HTERT RPE-1 (cell line): ENCODE results near the gene DHRS13.
"Not testable (repeated sequence)": the region's sequence is repeated elsewhere in the genome, so short reads cannot be mapped to it uniquely, and the experiment has no call there.

Source experiments
- in situ Hi-C: fragments of 300-500 bp; cut with MboI; formaldehyde crosslinking; loops from 4 replicates; pipeline ENCODE4 v1.14.3; 2020; ENCODE audit warnings: low sequenced_read_pairs

Gene DHRS13

DNA sequence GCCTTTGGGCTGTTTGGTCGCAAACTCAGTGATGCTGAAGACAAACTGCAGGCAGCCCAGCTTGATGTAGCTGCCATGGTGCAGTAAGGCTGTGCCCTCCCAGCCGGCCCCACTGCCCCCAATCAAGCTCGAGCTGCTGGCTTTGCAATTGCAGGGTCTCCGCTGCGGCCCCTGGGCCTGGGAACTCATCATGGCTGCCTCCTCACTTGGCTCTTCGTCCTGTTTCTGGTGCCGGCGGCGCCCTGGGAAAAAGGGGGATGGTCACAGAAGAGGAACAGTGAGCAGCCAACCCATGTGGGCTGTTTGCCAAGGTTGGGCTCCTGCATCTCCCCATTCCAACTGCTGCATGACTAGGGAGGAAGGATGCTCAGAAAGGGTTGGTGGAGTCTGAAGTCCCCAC, 3.4 kb upstream of the DHRS13 start:
- in situ Hi-C loops = no loop called here

DNA sequence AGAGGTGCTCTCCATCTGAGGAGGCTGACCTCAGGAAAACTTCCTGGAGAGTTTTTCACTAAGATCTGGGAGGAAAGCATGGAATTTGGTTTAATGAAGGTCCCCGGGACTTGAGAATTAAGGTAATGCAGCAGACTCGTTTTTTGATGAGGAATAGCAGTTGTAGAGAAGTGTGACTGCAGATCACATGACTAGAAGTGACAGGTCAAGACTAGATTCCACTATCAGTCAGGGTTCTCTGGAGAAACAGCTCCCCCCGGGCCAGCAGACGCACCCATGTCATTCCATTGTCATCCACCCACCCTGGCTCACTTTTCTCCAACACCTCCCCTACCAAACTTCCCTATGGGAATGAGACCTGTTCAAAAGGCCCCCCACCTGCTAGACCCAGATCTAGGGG, 1.9 kb upstream of the DHRS13 start:
- in situ Hi-C loops = no loop called here

DNA sequence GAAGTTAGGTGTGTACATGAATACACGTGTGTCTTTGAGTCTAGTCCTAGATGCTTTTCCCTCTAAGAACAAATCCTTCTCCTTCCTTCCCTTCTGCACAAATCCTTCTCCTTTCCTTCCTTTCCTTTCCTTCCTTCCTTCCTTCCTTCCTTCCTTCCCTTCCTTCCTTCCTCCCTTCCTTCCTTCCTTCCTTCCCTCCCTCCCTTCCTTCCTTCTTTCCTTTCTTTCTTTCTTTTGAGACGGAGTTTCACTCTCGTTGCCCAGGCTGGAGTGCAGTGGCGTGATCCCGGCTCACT, 615 bp upstream of the DHRS13 start:
- in situ Hi-C loops = not testable (repeated sequence)

DNA sequence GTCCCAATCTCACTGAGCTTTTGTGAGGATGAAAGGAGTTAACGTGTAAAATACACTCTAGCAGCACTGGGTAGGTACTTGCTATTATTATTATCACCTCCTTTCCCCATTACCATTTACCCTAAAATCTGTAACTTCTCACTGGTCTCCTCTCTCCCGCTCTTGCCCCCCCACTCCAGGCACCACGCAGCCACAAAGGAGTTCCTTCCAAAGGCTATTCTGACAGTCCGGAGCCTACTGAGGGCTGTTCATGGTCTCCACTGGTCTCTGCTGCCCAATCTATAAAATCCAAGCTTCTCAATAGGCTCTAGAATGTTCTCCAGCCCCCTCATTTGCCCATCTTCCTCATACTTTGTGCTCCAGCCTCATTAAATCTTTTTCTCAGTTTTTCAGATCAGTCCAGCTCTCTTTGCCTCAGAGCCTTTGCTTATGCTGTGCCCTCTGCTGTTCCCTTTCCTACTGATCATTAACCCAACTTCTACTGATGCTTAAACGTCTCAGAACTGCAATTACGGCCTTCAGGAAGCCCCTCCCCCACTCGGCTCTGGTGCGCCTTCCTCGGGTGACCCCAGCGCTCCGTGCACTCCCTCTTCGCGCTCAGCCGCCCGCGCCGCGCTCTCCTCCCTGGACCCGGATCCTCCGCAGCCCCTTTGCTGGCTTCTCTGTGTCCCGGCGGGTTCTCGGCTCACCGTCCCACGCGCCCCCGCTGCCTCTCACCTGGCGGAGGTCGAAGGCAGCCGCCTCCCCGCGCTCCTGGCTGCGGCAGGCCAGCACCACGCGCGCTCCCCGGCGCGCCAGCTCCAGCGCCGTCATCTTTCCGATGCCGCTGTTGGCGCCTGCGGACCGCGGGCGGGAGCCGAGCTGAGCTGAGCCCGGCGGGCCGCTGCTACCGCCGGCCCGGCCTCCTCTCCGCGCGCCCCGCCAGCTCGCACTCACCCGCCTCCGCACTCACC, 737 bp downstream of the DHRS13 start:
- in situ Hi-C loops = no loop called here

DNA sequence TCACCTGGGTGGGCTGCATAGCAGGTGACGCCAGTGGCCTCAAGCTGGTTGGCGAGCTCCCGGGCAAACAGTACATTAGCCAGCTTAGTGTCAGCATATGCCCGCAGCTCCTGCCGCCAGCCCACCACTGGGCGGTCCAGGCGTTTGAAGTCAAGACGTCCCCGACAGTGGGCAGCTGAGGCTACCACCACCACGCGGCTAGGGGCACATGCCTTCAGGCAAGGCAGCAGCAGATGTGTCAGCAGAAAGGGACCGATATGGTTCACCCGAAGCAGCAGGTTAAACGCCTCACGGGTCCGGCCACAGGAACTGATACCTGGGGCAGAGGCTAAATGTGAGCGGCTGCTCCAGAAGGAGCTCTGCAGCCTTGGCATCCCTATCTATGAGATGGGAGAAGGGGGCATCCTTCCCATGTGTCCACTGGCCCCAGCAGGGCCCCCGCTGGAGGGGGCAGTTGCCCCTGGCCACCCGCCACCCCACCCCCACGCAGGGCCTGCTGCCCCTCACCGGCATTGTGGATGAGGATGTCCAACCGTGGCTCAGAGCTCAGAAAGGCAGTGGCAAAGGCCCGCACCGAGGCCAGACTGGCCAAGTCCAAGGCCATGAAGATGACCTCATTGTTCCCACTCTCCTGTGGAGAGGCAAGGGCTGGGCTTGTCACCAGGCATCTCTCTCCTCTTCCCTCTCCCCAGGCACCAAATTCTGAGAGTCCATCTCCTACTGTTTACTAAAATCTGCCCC, 1.7 kb downstream of the DHRS13 start:
- in situ Hi-C loops = no loop called here

DNA sequence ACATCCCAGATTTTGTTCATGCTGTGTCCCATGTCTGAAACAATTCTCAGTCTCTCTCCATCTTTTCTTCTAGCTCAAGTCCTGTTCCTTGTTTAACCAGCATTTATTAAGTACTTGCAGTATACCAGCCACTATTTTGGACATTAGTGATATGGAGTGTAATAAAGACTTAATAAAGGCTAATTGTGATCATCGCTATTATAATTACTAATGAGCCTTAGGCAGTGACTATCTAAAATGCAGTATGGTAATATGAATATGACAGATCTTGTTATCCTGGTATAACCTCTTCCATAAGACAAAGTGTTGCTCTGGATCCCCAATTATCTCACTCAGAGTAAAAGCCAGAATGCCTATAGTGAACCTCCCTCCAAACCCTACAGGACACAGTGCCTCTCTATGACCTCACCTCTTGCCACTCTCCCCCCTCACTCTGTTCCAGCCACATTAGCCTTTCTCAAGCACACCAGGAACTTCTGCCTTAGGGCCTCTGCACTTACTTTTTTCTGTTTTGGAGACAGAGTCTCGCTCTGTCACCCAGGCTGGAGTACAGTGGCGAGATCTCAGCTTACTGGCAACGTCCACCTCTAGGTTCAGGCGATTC, 3.6 kb downstream of the DHRS13 start:
- in situ Hi-C loops = no loop called here

DNA sequence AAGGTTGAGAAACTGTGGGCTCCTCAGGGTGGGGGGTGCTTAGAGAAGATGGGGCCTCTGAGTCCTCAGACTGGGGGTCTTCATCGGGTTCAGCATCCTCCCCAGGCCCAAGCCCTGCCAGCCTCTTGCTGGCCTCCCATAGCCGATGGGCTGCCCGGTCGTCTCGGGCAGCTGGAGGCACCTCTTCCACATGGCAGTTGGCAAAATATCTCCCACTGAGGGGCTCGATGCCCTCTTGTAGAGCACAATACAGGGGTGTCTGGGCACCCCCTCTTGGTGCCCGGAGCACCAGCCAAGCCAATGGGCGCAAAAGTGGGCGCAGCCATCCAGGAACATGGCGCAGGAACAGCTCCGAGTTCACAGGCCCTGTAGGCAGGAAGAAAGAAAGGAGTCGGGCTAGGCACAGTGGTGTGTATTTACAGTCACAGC, 4.3 kb downstream of the DHRS13 start:
- in situ Hi-C loops = no loop called here

DNA sequence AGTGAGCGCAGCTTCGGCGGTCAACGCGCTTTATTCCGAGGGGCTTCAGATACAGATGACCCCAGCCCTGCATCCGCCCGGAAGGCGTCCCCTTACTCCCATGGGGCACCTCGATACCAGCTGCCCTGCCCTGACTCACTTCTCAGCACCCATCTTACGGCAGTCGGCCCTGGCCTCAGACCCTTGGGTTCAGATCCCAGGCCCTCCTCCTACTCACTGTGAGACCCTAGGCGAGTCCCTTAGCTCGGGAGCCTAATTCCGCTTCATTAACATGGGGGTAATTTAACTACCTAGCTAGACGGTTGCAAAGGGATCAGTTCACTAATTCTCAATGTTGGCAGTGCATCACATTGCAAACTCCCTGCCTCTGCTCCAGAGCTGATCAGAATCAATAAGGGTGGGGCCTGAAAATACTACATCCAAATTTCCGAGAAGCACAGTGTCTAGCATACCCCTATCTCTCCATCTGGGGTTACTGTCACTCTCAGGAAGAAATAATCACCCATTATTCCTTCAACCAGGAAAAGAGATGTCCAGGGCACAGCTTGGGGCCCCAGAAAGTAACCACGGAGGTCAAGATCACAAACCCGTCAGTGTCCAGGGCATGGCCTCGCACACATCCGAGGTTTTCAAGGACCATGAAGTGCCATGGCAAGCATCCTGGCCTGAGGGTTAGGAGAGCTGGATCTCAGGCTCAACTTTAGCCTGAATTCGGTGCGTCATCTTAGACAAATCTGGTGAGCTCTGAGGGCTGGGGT, 4.9 kb downstream of the DHRS13 start:
- in situ Hi-C loops = no loop called here

DNA sequence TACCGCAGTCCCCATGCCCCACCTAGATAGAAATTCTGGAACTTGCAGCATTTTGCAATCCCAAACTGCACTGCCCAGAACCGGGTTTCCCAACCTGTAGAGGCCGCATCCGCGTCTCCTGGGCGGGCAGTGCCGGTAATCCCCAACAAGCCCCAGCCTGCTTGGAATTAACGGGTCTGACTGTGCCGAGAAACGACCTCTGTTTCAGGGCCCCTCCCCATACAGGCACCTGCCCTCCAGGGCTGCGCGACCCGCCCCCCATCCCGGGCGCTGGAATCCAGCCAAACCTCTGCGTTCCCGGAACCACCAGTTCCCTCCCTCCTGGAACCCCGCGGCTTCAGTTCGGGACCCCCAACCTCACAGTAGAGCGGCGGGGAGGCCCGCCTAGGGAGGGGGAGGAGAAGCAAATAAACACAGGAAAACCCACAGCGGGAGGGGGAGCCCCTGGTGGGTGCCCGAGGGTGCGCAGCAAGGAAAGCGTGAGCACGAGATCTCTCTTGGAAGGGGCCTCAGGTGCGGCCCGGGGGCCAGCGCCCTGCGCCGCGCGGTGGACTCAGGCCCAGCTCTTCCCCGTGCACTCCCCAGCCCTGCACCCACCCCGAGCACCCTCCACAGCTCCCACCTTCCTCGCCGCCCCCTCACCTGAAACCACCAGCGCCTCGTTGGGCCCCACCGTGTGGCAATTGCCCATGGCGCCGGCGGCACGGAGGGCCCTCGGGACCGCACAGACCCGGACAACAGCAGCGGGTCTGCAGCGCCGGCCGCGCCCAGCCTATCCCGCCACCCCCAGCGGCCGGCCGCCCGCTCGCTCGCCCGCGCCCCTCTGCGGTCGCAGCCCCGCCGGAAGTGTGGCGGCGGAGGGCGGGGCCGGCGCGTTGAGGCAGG, 5.8 kb downstream of the DHRS13 start, which contains the start of gene FLOT2:
Gene FLOT2, minus strand, starts transcription at position 850 of the 885 bp plus-strand sequence. Its CDS starts 159 bp downstream, at position 691.
- in situ Hi-C loops = no loop called here

DNA sequence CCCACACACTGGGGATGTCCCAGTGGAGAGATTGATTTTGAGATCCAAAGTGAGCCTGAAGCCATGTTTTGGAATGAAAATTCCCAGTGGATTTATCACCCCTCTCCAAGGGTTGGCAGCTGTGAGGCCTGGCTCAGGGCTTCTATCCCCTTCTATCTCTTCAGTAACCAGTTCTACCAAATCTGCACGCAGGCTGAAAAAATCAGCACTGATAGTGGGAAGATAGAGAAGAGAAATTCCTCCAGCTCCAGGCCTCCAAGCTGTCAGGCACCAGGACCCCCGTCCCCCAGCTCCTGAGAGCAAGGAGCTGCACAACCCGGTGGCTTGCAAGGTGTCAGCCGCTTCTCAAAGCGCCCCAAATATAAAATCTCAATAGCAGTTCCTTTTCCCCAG, 6.4 kb downstream of the DHRS13 start:
- in situ Hi-C loops = no loop called here

DNA sequence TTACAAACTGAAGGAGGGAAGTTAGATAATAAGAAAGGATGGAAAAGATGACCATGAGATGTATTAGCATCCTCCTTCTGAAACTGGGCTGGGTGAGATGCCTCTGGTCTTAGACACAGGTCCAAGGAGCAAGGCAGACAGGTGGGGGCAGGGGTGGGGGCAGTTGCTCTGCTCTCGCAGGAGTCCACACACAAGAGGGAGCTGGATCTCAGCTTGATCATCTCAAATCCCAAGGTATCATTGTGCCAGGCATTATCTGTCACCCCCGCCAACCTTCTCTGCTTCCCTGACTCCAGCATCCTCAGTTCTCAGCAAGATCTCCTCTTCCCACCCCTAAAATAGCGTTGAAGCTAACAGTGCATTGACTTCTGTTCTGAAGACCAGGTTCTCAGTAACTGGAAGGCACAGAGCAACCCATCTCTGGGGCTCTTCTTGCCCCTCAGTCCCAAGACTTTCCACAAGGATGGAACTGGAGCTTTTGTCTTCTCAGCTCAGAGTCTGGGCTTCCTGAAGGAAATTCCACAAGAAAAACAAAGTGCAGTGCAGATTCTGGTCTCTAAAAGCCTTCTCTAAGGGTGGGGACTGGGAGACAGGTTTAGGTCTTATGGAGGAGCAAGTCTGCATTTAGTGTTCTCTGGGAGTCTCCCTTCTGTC, 7.0 kb downstream of the DHRS13 start:
- in situ Hi-C loops = no loop called here

DNA sequence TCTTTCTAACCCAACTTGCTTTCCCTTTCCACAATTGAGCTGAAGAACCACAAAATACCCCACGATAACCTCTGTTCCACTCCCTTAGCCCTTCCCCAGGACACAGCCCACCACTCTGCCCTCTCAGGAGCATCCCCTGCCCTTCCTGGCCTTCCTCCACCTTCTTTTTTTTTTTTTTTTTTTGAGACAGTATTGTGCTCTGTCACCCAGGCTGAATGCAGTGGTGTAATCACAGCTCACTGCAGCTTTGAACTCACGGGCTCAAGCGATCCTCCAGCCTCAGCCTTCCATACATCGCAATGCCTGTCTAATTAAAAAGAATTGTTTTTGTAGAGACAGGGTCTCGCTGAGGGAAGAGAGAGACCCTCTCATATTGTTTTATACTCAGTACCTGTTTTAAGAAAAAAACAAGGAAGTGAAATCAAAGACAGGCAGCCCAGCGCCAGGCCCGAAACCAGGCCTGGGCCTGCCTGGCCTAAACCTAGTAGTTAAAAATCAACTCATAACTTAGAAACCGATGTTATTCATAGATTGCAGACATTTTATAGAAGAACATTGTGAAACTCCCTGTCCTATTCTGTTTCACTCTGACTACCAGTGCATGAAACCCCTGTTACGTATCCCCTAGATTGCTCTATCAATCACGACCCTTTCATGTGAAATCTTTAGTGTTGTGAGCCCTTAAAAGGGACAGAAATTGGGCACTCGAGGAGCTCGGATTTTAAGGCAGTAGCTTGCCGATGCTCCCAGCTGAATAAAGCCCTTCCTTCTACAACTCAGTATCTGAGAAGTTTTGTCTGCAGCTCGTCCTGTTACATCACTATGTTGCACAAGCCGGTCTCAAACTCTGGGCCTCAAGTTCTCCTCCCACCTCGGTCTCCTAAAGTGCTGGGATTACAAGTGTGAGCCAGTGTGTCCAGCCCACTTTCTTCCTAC, 9.4 kb downstream of the DHRS13 start:
- in situ Hi-C loops = not testable (repeated sequence)

DNA sequence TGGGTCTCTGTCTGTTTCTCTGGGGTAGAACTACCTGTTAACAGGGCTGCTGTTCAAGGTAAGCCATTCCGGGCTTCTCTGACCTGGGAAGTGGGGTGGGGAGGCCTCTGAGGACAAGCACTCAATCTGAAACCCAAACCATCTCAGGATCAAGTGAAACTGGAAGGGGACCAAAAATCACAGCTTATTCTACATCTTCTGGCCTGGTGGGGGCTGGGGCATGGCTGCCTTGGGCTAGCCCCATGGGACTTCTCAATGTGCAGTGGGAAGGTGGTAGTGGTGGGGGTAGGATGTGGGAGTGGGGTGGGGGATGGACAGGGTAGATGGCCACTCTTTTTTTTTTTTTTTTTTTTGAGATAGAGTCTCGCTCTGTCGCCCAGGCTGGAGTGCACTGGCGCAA, 10.9 kb downstream of the DHRS13 start:
- in situ Hi-C loops = no loop called here

DNA sequence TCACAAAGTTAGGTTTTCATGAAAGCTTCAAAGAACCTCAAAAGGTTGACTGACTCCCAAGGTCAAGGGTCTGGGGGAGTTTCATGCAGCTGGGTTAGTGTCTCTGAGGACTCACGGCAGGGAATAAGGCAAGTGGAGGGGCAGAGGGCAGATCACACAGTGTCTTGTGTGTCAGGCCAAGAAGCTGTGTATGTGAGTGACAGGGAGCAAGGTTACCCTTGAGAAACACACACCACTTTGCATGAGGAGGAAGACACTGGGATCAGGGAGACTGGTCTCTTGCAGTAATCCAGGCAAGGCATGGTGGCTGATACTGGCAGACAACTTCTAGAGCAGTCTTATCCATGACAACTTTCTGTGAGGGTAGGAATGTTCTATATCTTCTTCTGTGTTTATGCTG, 11.7 kb downstream of the DHRS13 start:
- in situ Hi-C loops = no loop called here

DNA sequence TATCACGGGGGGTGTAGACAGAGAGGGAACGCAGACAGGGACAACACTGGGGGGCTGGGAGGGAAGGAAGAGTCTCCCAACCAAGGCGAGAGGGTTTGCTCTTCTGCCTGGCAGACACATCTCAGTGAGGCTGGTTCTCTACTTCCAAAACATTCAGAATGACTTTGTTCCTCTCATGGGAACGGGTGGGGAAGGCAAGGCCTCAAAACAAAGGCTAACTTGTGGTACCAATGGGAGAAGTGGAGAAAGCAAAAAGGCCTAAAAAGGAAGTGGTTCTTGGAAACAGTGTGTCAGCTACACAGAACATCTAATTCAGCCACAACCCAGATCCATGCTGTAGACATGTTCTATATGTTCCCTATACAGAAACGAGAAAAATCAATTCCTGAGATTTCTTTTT, 12.9 kb downstream of the DHRS13 start:
- in situ Hi-C loops = no loop called here

DNA sequence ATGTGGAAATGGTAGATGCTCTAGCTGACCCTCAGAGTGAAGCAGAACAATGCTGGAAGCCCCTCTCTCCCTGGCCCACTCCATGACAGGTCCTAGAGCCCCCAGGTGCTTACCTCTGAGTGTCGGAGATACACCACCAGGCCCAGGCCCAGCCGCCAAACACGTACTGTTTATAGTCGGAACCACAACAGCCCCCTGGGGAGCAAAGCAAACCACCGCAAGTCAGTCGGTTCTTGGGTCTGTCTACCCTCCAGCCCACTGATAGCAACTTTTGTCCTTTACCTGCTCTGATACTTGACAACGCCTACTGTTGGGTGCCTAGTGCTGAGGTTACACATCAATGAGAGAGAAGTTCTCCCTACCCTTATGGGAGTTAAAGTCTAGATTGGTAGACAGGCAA, 14.0 kb downstream of the DHRS13 start:
- in situ Hi-C loops = no loop called here

DNA sequence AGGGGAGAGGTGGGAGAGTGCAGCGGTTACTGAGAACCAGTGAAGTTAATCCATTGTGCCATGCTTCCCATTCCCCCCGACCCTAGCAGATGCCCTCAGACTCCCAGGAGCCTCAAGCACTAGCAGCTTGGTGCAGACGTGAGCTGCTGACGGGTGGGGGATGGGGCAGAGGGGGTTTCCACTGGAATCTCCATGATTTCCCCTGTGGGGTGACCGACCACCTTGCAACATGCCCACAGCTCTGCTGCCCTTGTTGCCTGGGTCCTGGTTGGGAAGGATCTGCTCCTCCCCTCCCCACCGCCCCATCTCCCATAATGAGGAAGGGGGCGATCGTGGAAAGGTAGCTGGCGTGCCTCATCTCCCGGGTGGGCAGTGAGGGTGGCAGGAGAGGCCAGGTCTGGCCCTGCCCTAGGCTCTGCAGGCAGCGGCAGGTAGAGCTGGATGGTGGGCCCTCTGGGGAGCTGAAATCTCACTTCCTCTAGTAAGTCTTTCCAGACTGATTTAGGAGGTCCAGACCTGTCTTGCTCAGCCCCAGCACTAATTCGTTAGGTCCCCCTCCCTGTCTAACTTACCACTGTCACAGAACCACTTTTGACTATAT, 14.9 kb downstream of the DHRS13 start:
- in situ Hi-C loops = no loop called here

DNA sequence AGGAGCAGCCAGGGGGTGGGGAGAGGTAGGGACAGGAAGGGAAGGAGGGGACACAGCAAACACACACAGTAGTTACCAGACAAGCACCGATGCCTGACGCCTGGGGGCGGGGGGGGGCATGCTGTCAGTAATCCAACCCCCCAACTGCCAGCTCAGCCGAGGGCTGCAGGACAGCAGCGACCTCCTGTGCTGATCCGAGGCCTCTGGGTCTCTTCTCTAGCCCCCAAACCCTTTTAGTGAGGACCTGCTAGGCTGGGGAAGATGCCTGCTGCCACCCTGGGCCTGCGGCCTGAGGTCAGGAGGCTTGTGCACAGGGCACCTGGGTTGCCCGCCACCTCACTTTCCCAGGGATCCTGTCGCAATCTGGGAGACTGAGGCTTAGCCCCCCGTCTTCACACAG, 16.9 kb downstream of the DHRS13 start:
- in situ Hi-C loops = no loop called here
